Lung (tissue), 12 donors: ENCODE results near the gene SBF2. TPM values are rescaled to one million over a fixed set of nuclear protein-coding genes. Genes with fewer than 3 reads are reported as not detected.

Experiments used
- ATAC-seq: fragments of 200-7000 bp; cut with Tn5 transposase; one replicate; pipeline ENCODE4 v1.9.1; 2020; ENCODE audit warnings: moderate number of reproducible peaks; ENCODE audit not compliant: insufficient read depth, low FRiP score
- DNase-seq, 3 donors: peaks; one replicate each; pipeline ENCODE4 v3.0.0-alpha.2; 2013 to 2017
- H3K27ac ChIP-seq, 2 donors: one replicate each; pipeline ENCODE4 v1.5.1; 2013; ENCODE audit warnings: mild to moderate bottlenecking in 2 of 2, moderate library complexity in 2 of 2, control low read depth in 1 of 2, inconsistent platforms in 1 of 2, low read depth in 1 of 2, low read length in 1 of 2
- H3K27me3 ChIP-seq, 3 donors: one replicate each; pipeline ENCODE4 v1.5.1; 2013; ENCODE audit warnings: low read length in 2 of 3; ENCODE audit not compliant: control insufficient read depth in 3 of 3, insufficient read depth in 3 of 3
- H3K36me3 ChIP-seq, 4 donors: one replicate each; pipeline ENCODE4 v1.5.1; 2013; ENCODE audit warnings: low read length in 4 of 4, mild to moderate bottlenecking in 1 of 4, moderate library complexity in 1 of 4; ENCODE audit not compliant: control insufficient read depth in 4 of 4, insufficient read depth in 4 of 4
- H3K4me1 ChIP-seq, 5 donors: one replicate each; pipeline ENCODE4 v1.5.1; 2013; ENCODE audit warnings: low read length in 5 of 5, mild to moderate bottlenecking in 2 of 5, moderate library complexity in 1 of 5; ENCODE audit not compliant: control insufficient read depth in 5 of 5, insufficient read depth in 5 of 5
- H3K4me3 ChIP-seq: one replicate; pipeline ENCODE4 v1.5.1; 2013; ENCODE audit warnings: mild to moderate bottlenecking, control low read depth, moderate library complexity
- H3K9ac ChIP-seq, 2 donors: one replicate each; pipeline ENCODE4 v1.5.1; 2013; ENCODE audit warnings: low read length in 2 of 2, control low read depth in 1 of 2; ENCODE audit not compliant: insufficient read depth in 1 of 2
- H3K9me3 ChIP-seq, 4 donors: one replicate each; pipeline ENCODE4 v1.5.1; 2013; ENCODE audit warnings: low read length in 3 of 4, mild to moderate bottlenecking in 1 of 4, moderate library complexity in 1 of 4; ENCODE audit not compliant: control insufficient read depth in 4 of 4, insufficient read depth in 3 of 4
- CTCF ChIP-seq: IDR thresholded peaks from 2 replicates; pipeline ENCODE4 v1.5.1; 2012; ENCODE audit warnings: mild to moderate bottlenecking; ENCODE audit errors: control extremely low read depth, extremely low read depth
- whole genome bisulfite sequencing, 2 donors: extraction: QIAGEN DNeasy Blood & Tissue Kit; methylation state at CpG; one replicate each; pipeline ENCODE4 v1.1.7; 2013; 5-methylcytosine and 5-hydroxymethylcytosine counted together
- polyA plus RNA-seq, 2 donors: library from polyadenylated mRNA; stranded (reverse); fragments of 200-250 nt; gene quantifications; one replicate each; pipeline ENCODE4 v1.2.1, GENCODE V29; 2013
- total RNA-seq, 2 donors: library from RNA; depleted of rRNA in 1 of 2; stranded (reverse); fragments of >200 nt in 1 of 2; gene quantifications; one replicate each; pipeline ENCODE4 v1.2.1, GENCODE V29; 2014 to 2021
- donor health status: control.
- donor health status: control.
- donor health status: Bipolar disorder and iron deficiency.
- donor health status: healthy.
- donor health status: DM: yes; HTN: yes; CAD: no.

The SBF2 gene
- total and polyA plus RNA-seq, 4 donors: 4.4 to 104 (median 24.9) TPM

GRCh38 chr11:9868641-9869040 is 425.4 kb downstream of the SBF2 start:
- H3K4me3 ChIP-seq: no peak overlapping the region
- ATAC-seq (no peak), DNase-seq (no peak)
- H3K27ac ChIP-seq: no peak overlapping the region
- TF ChIP-seq CTCF: no peak
- peaks cover 0 to 10% (median 0%) of the 10 kb centered on the region in 4 donors for H3K9me3 ChIP-seq
- H3K9ac ChIP-seq: no peak overlapping the region
- no peaks in the 10 kb centered on the region for H3K27me3 ChIP-seq
- H3K36me3 ChIP-seq: peaks cover 0 to 7% (median 3%) of the 10 kb centered on the region in 4 donors
- 80 to 81% methylated on average over 3 of the region's 3 CpGs for WGBS, 2 donors
- peaks cover 0 to 4% (median 0%) of the 10 kb centered on the region in 5 donors for H3K4me1 ChIP-seq

- Histone ChIP-seq H3K9ac (no peak overlapping the region), H3K9me3 (no peaks in the 10 kb centered on the region), H3K4me3 (no peak overlapping the region), H3K4me1 (peaks cover 2 to 20% (median 14%) of the 10 kb centered on the region in 5 donors), H3K36me3 (no peaks in the 10 kb centered on the region), H3K27me3 (no peaks in the 10 kb centered on the region), H3K27ac (no peak overlapping the region)
- 36 to 53% methylated on average over 2 of the region's 2 CpGs for WGBS, 2 donors
- ATAC-seq: no peak
- no peak for TF ChIP-seq CTCF
- no peak for DNase-seq
These were observed 431.0 kb downstream of the SBF2 start for GRCh38 chr11:9862981-9863380.

GRCh38 chr11:9861860-9862725 is 431.9 kb downstream of the SBF2 start:
- Histone ChIP-seq H3K27ac (no peak overlapping the region), H3K4me1 (peaks cover 2 to 29% (median 17%) of the 10 kb centered on the region in 5 donors), H3K27me3 (no peaks in the 10 kb centered on the region), H3K4me3 (no peak overlapping the region), H3K36me3 (peaks cover 0 to 3% (median 0%) of the 10 kb centered on the region in 4 donors), H3K9me3 (no peaks in the 10 kb centered on the region), H3K9ac (no peak overlapping the region)
- DNase-seq (peak in 2 of 3 donors; percentile 46 to 51), ATAC-seq (peak; percentile 62)
- peak; percentile 49 for TF ChIP-seq CTCF
- 74% methylated on average over 4 of the region's 4 CpGs for WGBS, 2 donors
